ENCODE measurements around the gene SARNP.

DNA sequence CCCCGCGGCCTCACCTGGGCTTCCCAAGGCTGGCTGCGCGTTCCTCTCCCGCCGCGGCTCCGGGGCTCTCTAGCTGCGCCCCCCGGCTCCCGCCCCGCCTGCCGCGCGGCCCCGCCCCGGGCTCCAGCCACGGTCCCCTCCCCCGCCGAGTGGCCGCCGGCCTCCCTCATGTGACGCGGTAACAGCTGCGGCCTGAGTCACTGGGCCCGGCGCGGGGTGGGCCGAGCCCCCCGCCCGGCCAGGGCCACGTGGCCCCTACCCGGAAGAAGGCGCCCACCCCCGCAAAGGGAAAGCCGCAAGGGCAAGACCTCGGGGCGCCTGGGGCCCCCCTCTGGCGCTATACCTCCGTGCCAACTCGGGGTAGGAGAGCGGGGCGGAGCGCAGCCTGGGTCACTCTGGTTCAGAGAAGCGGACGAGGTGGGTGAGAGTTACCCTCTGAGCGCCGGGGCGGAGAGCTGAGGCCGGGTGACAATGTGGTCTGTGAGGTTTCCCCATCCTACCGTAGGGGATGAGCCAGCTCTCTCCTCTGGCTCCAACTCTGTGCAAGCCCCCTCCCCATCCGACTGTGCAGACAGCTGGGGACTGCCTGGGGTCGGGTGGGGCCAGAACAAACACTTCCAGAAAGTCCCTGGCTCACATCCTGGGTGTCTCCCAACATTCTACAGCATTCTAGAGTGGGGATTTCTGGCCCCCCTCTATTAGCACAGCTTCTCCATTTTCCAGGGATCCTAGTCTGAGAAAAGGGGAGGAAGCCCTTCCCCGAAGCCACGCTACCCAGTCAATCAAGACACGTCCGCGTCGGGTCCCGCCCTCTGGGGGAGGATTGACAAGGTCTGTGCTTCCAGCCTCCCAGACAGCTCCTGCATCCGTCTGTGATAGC is 88.3 kb downstream of the SARNP start, which contains the start of gene CD63:
- TF ChIP-seq, protein P1, sequence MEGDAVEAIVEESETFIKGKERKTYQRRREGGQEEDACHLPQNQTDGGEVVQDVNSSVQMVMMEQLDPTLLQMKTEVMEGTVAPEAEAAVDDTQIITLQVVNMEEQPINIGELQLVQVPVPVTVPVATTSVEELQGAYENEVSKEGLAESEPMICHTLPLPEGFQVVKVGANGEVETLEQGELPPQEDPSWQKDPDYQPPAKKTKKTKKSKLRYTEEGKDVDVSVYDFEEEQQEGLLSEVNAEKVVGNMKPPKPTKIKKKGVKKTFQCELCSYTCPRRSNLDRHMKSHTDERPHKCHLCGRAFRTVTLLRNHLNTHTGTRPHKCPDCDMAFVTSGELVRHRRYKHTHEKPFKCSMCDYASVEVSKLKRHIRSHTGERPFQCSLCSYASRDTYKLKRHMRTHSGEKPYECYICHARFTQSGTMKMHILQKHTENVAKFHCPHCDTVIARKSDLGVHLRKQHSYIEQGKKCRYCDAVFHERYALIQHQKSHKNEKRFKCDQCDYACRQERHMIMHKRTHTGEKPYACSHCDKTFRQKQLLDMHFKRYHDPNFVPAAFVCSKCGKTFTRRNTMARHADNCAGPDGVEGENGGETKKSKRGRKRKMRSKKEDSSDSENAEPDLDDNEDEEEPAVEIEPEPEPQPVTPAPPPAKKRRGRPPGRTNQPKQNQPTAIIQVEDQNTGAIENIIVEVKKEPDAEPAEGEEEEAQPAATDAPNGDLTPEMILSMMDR (IDR thresholded peaks at IDR 0.05) = no peak
- TF ChIP-seq POLR2A (IDR thresholded peaks at IDR 0.05) (peak in 1 of 2 donors; percentile 88), POLR2AphosphoS5 (IDR thresholded peaks at IDR 0.05; ENCODE audit: insufficient read depth in 1 of 2, low read depth in 1 of 2) (peak; percentile 32 to 88)
